Endothelial cell of umbilical vein (primary cell): Measurements from ENCODE around the gene MPND. TPM values are rescaled to one million over a fixed set of nuclear protein-coding genes. Genes with fewer than 3 reads are reported as not detected.

Source experiments
- BruUV-seq: library from RNA; stranded (reverse); fragments of 400-500 nt; replicated peaks from 2 replicates; lab custom pipeline; 2021; lab: Mats Ljungman, UMichigan
- CTCF ChIA-PET: fragments of 300-600, 350-600 bp; sonication (Branson Sonifier 250); formaldehyde crosslinking; loops from one replicate; lab custom pipeline; 2021; ENCODE audit warnings: antibody characterized with exemption, inconsistent platforms; lab: Charles Lee
- POLR2A ChIA-PET: fragments of 300-600, 350-600 bp; sonication (Branson Sonifier 250); formaldehyde crosslinking; loops from one replicate; lab custom pipeline; 2021; ENCODE audit warnings: antibody characterized with exemption, inconsistent platforms; lab: Charles Lee
- DNase-seq: peaks from one replicate; pipeline ENCODE4 v3.0.0-alpha.2; 2011; ENCODE audit warnings: low read depth, low spot score
- FAIRE-seq: peaks from 2 replicates; lab custom pipeline; 2011; peaks lifted over from hg19 to GRCh38; lab: Jason Lieb, UNC
- H2AFZ ChIP-seq: 2 replicates; pipeline ENCODE4 v1.6.0; 2012; ENCODE audit warnings: low read depth, low read length, control low read depth, inconsistent platforms
- H3K27ac ChIP-seq: 2 replicates; pipeline ENCODE4 v1.5.1; 2011; ENCODE audit warnings: low read depth, mild to moderate bottlenecking, control low read depth, low read length, moderate library complexity; ENCODE audit not compliant: insufficient read depth
- H3K27me3 ChIP-seq, 2 experiments: 2 replicates each; pipeline versions ENCODE4 v1.6.0 to v1.6.1; 2011; ENCODE audit warnings: low read length in 2 of 2, mixed read lengths in 1 of 2; ENCODE audit not compliant: control insufficient read depth in 2 of 2, insufficient read depth in 2 of 2
- H3K36me3 ChIP-seq, 2 experiments: 2 replicates in 1 of 2; 3 replicates in 1 of 2; pipeline ENCODE4 v1.5.1; 2011; ENCODE audit warnings: low read length in 2 of 2, mild to moderate bottlenecking in 1 of 2, moderate library complexity in 1 of 2; ENCODE audit not compliant: control insufficient read depth in 2 of 2, insufficient read depth in 2 of 2; ENCODE audit errors: extremely low read depth in 1 of 2
- H3K4me1 ChIP-seq: 3 replicates; pipeline ENCODE4 v1.5.1; 2011; ENCODE audit warnings: mild to moderate bottlenecking, low read length; ENCODE audit not compliant: control insufficient read depth, insufficient read depth; ENCODE audit errors: extremely low read depth
- H3K4me2 ChIP-seq: 2 replicates; pipeline ENCODE4 v1.6.1; 2011; ENCODE audit warnings: low read length, control low read depth, mixed read lengths; ENCODE audit not compliant: insufficient read depth
- H3K4me3 ChIP-seq, 3 experiments: fragments of 200-600 bp in 1 of 3; sonication (generic), shearing (Covaris generic) in 1 of 3; replicated peaks in 1 of 3; 2 replicates each; pipeline ENCODE4 v1.5.1; 2011 to 2016; ENCODE audit warnings: control low read depth in 3 of 3, low read length in 3 of 3, mild to moderate bottlenecking in 2 of 3, inconsistent platforms in 1 of 3, low read depth in 1 of 3, moderate library complexity in 1 of 3; ENCODE audit not compliant: insufficient read depth in 1 of 3
- H3K79me2 ChIP-seq: 2 replicates; pipeline ENCODE4 v1.6.0; 2012; ENCODE audit warnings: low read length, inconsistent platforms; ENCODE audit not compliant: control insufficient read depth, insufficient read depth
- H3K9ac ChIP-seq: replicated peaks from 2 replicates; pipeline ENCODE3; 2011; ENCODE audit warnings: low read length, control low read depth; ENCODE audit not compliant: insufficient read depth; ENCODE audit errors: extremely low read depth
- H3K9me1 ChIP-seq: replicated peaks from 3 replicates; pipeline ENCODE4 v1.6.0; 2011; ENCODE audit warnings: mild to moderate bottlenecking, low read length; ENCODE audit not compliant: control insufficient read depth, insufficient read depth; ENCODE audit errors: extremely low read depth
- H3K9me3 ChIP-seq: replicated peaks from 2 replicates; pipeline ENCODE4 v1.5.1; 2012; ENCODE audit warnings: low read length, inconsistent platforms; ENCODE audit not compliant: control insufficient read depth, insufficient read depth
- H4K20me1 ChIP-seq: replicated peaks from 2 replicates; pipeline ENCODE3; 2011; ENCODE audit warnings: mild to moderate bottlenecking, low read length; ENCODE audit not compliant: control insufficient read depth, insufficient read depth; ENCODE audit errors: extremely low read depth
- EZH2 ChIP-seq: IDR thresholded peaks from 2 replicates; pipeline ENCODE4 v1.6.1; 2012; ENCODE audit warnings: borderline replicate concordance, low read depth, mild to moderate bottlenecking, moderate library complexity, low read length, inconsistent platforms; ENCODE audit not compliant: severe bottlenecking
- FOS ChIP-seq: IDR thresholded peaks from 2 replicates; pipeline ENCODE4 v1.6.1; 2011; ENCODE audit warnings: mild to moderate bottlenecking, low read length, moderate library complexity, borderline replicate concordance; ENCODE audit not compliant: insufficient read depth
- GATA2 ChIP-seq: IDR thresholded peaks from 2 replicates; pipeline ENCODE4 v1.7.0; 2011; ENCODE audit warnings: low read depth, mild to moderate bottlenecking, moderate library complexity, mixed read lengths, low read length; ENCODE audit not compliant: insufficient read length, insufficient read depth
- JUN ChIP-seq: IDR thresholded peaks from 2 replicates; pipeline ENCODE4 v1.6.1; 2011; ENCODE audit warnings: borderline replicate concordance, low read depth; ENCODE audit not compliant: insufficient read length, insufficient read depth
- MYC ChIP-seq: IDR thresholded peaks from one replicate; pipeline ENCODE4 v1.6.1; 2011; ENCODE audit warnings: mild to moderate bottlenecking, low read depth, low read length
- POLR2A ChIP-seq: IDR thresholded peaks from 2 replicates; pipeline ENCODE4 v1.6.1; 2012; ENCODE audit warnings: low read depth, mild to moderate bottlenecking, control low read depth, low read length
- POLR2AphosphoS5 ChIP-seq: IDR thresholded peaks from 2 replicates; pipeline ENCODE4 v1.6.1; 2012; ENCODE audit warnings: low read depth, mild to moderate bottlenecking, control low read depth, low read length, moderate library complexity; ENCODE audit not compliant: insufficient read depth
- dilution Hi-C: fragments of 300-500 bp; cut with MboI; formaldehyde crosslinking; loops from one replicate; pipeline ENCODE4 v1.15.0; 2019; ENCODE audit warnings: low sequenced_read_pairs; ENCODE audit not compliant: extremely low pct_ligation_motif_present
- intact Hi-C: fragments of 100-400 bp; cut with micrococcal nuclease; formaldehyde crosslinking; loops from one replicate; pipeline ENCODE4 v1.10.0; 2022
- polyA plus RNA-seq, 4 experiments: library from polyadenylated mRNA; depleted of rRNA in 3 of 4; stranded (reverse) in 3 of 4; unstranded in 1 of 4; fragments of >200 nt; gene quantifications; 2 replicates each; pipeline versions ENCODE4 v1.2.1 to v1.2.3, GENCODE V29; 2011 to 2012; ENCODE audit warnings: missing spikeins in 1 of 4
- total RNA-seq: library from RNA; stranded (reverse); gene quantifications from 2 replicates; pipeline ENCODE4 v1.2.3, GENCODE V29; 2021
- TF ChIP-seq, protein P1 (sequence below), 2 donors: IDR thresholded peaks; 1 replicate in 1 of 2; 2 replicates in 1 of 2; pipeline ENCODE4 v1.5.1; 2011; ENCODE audit warnings: low read length in 2 of 2, mild to moderate bottlenecking in 2 of 2, moderate library complexity in 2 of 2, control low read depth in 1 of 2, inconsistent platforms in 1 of 2, low read depth in 1 of 2; ENCODE audit not compliant: insufficient read depth in 1 of 2; ENCODE audit errors: extremely low read depth in 1 of 2
- TF ChIP-seq, protein P2 (sequence below): IDR thresholded peaks from 2 replicates; pipeline ENCODE4 v1.6.1; 2011; ENCODE audit not compliant: insufficient read depth, insufficient read length

The MPND gene
- total and polyA plus RNA-seq, 2 donors (not counting 3 experiments of a cell fraction or from before 2014, with no cell fraction given): 14.8 to 21.1 TPM

DNA sequence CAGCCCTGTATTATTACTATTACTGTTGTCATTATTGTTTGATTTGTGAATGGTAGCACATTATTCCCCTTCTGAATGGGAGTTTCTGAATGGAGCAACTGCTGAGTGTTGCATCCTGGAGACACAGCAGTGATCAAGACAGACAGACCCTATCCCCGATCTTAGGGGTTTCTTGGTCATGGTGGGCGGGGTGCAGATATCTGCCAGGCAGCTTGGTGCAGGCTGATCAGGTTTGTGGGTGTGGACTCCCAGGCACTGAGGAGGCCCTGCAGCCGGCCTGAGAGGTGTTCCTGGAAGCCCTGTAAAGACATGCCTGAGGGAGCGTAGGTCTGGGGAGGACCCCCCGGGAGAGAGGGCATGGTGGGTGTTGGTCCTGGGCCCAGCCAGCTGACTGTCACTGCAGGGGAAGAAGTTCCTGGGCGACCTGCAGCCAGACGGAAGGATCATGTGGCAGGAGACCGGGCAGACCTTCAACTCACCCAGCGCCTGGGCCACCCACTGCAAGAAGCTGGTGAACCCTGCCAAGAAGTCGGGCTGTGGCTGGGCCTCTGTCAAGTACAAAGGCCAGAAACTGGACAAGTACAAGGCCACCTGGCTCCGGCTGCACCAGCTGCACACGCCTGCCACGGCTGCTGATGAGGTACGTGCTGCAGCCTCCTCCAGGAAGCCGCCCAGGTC is 2.1 kb downstream of the MPND start:
- Histone ChIP-seq H3K4me3 (no peak overlapping the region), H3K9ac (no peak overlapping the region), H3K36me3 (peaks cover 2 to 4% of the 10 kb centered on the region in 2 experiments), H3K27me3 (no peaks in the 10 kb centered on the region), H3K9me1 (no peaks in the 10 kb centered on the region), H3K4me2 (no peak overlapping the region), H2AFZ (no peak overlapping the region), H4K20me1 (no peaks in the 10 kb centered on the region), H3K79me2 (no peaks in the 10 kb centered on the region), H3K27ac (no peak overlapping the region), H3K4me1 (peaks cover 12% of the 10 kb centered on the region), H3K9me3 (no peaks in the 10 kb centered on the region)
- no TSS peak for BruUV-seq
- FAIRE-seq (no peak), DNase-seq (no peak)
- intact Hi-C loops: no loop called here
- ChIA-PET POLR2A (no interaction called here), CTCF (interaction anchor here (0.7 kb wide), 1 partner anchor 24 kb away, joined by 3 read pairs; no protein-coding TSS in a partner anchor)
- TF ChIP-seq JUN (no peak), EZH2 (no peak), MYC (no peak), POLR2AphosphoS5 (no peak), POLR2A (no peak), GATA2 (no peak), FOS (no peak)
- TF ChIP-seq, protein P1, sequence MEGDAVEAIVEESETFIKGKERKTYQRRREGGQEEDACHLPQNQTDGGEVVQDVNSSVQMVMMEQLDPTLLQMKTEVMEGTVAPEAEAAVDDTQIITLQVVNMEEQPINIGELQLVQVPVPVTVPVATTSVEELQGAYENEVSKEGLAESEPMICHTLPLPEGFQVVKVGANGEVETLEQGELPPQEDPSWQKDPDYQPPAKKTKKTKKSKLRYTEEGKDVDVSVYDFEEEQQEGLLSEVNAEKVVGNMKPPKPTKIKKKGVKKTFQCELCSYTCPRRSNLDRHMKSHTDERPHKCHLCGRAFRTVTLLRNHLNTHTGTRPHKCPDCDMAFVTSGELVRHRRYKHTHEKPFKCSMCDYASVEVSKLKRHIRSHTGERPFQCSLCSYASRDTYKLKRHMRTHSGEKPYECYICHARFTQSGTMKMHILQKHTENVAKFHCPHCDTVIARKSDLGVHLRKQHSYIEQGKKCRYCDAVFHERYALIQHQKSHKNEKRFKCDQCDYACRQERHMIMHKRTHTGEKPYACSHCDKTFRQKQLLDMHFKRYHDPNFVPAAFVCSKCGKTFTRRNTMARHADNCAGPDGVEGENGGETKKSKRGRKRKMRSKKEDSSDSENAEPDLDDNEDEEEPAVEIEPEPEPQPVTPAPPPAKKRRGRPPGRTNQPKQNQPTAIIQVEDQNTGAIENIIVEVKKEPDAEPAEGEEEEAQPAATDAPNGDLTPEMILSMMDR (IDR thresholded peaks at IDR 0.05; ENCODE audit: extremely low read depth in 1 of 2, insufficient read depth in 1 of 2, low read depth in 1 of 2, low read length in 2 of 2): no peak
- TF ChIP-seq, protein P2, sequence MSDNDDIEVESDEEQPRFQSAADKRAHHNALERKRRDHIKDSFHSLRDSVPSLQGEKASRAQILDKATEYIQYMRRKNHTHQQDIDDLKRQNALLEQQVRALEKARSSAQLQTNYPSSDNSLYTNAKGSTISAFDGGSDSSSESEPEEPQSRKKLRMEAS: no peak
- dilution Hi-C loops: no loop called here
